ENCODE measurements around the gene SHISA5. TPM values are rescaled to one million over a fixed set of nuclear protein-coding genes. Genes with fewer than 3 reads are reported as not detected.

SHISA5 gene
- total RNA-seq, 1 experiment from 2014 or later = 174 TPM

DNA sequence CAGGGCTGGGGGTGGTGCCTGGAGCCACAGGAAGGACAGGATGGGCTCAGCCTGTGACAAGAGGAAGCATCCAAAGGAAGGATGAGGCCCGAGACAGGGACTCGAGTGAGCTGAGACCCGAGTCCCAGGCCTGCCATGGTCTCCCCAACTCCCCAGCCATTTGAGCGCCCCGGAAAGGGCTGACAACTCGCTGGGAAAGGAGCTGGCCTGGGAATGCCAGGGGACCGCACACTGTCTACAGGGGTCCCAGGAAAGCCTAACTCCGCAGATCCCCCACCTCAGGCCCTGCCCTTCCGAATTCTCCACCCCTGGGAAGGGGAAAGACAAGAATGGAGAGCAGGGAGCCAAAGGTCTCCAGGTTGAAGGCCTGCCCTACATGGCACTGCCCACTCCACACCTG, 21.0 kb upstream of the SHISA5 start:
- no peaks in the 10 kb centered on the region for H3K4me1 Mint-ChIP-seq

More for the DNA sequence above, 21.0 kb upstream of the SHISA5 start:
- Histone ChIP-seq H3K79me2 (ENCODE audit: insufficient read depth, low read length) (no peaks in the 10 kb centered on the region), H2BK12ac (ENCODE audit: insufficient read length, low read depth, low read length) (no peak overlapping the region), H3K23me2 (ENCODE audit: insufficient read length, low read depth, low read length, poor library complexity, severe bottlenecking) (no peaks in the 10 kb centered on the region), H4K8ac (replicated peaks; ENCODE audit: insufficient read length, low read depth, low read length) (no peak overlapping the region), H2AK5ac (ENCODE audit: insufficient read length, low read length) (no peak overlapping the region), H3K23ac (ENCODE audit: insufficient read length, low read depth, low read length) (no peak overlapping the region), H3K9ac (ENCODE audit: extremely low read depth, insufficient read length, low read length) (no peak overlapping the region), H3K18ac (ENCODE audit: insufficient read length, low read depth, low read length) (no peak overlapping the region), H3K79me1 (ENCODE audit: insufficient read depth, low read depth, low read length, poor library complexity, severe bottlenecking) (no peaks in the 10 kb centered on the region), H3K4me2 (ENCODE audit: insufficient read depth, insufficient read length, low read length) (no peak overlapping the region), H3K14ac (ENCODE audit: insufficient read depth, low read length) (no peak overlapping the region), H3K9me3 (ENCODE audit: control insufficient read depth, low read depth, low read length) (no peaks in the 10 kb centered on the region), H3T11ph (ENCODE audit: low read length) (no peak overlapping the region), H4K91ac (ENCODE audit: insufficient read length, low read depth, low read length) (no peak overlapping the region), H3K56ac (ENCODE audit: insufficient read length, low read depth, low read length) (no peak overlapping the region), H3K4ac (ENCODE audit: low read depth, low read length) (no peak overlapping the region), H3K27me3 (ENCODE audit: insufficient read depth, low read length) (no peaks in the 10 kb centered on the region), H2BK120ac (ENCODE audit: low read depth, low read length, poor library complexity, severe bottlenecking) (no peak overlapping the region), H2AFZ (ENCODE audit: low read length) (no peak overlapping the region), H2BK5ac (ENCODE audit: insufficient read length, low read length) (no peak overlapping the region), H2BK15ac (ENCODE audit: low read depth, low read length) (no peak overlapping the region), H3K27ac (ENCODE audit: insufficient read length, low read depth, low read length) (no peak overlapping the region), H4K20me1 (ENCODE audit: control insufficient read depth, insufficient read depth, insufficient read length) (no peaks in the 10 kb centered on the region), H3K4me1 (ENCODE audit: insufficient read depth, low read length) (no peaks in the 10 kb centered on the region), H2BK20ac (ENCODE audit: low read depth, low read length, poor library complexity, severe bottlenecking) (no peak overlapping the region), H4K5ac (ENCODE audit: insufficient read length, low read depth, low read length) (no peak overlapping the region)
- Mint-ChIP-seq H3K27ac (peak overlapping the region in 2 of 3 experiments; percentile 79 to 91; a peak in 1 of 7 replicates), H3K9me3 (no peaks in the 10 kb centered on the region; a peak in 1 of 5 replicates), H3K4me3 (no peak overlapping the region), H3K27me3 (ENCODE audit: low read depth) (no peaks in the 10 kb centered on the region), H3K36me3 (ENCODE audit: insufficient read depth in 1 of 3, low read depth in 3 of 3) (peaks cover 15 to 58% (median 34%) of the 10 kb centered on the region in 3 experiments; a peak in 6 of 7 replicates)
- TF ChIP-seq CTCF (conservative IDR thresholded peaks at IDR 0.05) = no peak
- WGBS (ENCODE audit: extremely low coverage, insufficient read length, low lambda C conversion rate) = no CpG with 5 or more reads among the region's 9 CpGs
- DNase-seq = no peak

All from H9 (cell line).